Measurements from ENCODE around the gene NBPF1.
"Not testable (repeated sequence)": the region's sequence is repeated elsewhere in the genome, so short reads cannot be mapped to it uniquely, and the experiment has no call there.

The NBPF1 gene

GRCh38 chr1:16625497-16626408, 12.4 kb upstream of the NBPF1 start:
- FAIRE-seq (no peak), DNase-seq (ENCODE audit: insufficient read length, low spot score) (no peak)

- not testable (repeated sequence) for DNase-seq (ENCODE audit: insufficient read length, low spot score); FAIRE-seq
Measured at GRCh38 chr1:16623812-16624719, 10.7 kb upstream of the NBPF1 start.

DNA sequence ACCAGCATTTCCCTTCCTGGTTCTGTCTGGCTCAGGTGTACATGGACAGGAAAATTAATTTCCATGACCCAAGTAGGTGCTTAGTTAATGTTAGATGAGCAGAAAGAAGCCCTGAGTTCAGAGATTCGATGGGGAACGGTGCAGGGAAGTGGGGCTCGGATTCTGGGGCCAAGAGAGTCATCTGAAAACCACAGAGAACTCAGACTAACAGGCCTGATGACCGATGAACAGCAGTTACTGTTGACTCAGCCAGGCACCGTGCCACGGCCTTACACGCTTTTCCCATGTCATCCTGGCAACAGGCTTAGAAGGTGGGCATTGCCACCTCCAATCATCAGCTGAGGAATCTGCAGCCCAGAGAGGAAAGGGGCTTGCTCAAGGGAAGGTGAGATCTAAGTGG, 10.0 kb upstream of the NBPF1 start:
- not testable (repeated sequence) for FAIRE-seq; DNase-seq (ENCODE audit: insufficient read length, low spot score)

GRCh38 chr1:16621681-16622315, 8.4 kb upstream of the NBPF1 start:
- DNase-seq (ENCODE audit: insufficient read length, low spot score); FAIRE-seq: not testable (repeated sequence)

GRCh38 chr1:16621300-16621658, 7.9 kb upstream of the NBPF1 start:
- FAIRE-seq (no peak), DNase-seq (ENCODE audit: insufficient read length, low spot score) (no peak)

GRCh38 chr1:16619803-16620501, 6.6 kb upstream of the NBPF1 start:
- not testable (repeated sequence) for DNase-seq (ENCODE audit: insufficient read length, low spot score); FAIRE-seq

DNA sequence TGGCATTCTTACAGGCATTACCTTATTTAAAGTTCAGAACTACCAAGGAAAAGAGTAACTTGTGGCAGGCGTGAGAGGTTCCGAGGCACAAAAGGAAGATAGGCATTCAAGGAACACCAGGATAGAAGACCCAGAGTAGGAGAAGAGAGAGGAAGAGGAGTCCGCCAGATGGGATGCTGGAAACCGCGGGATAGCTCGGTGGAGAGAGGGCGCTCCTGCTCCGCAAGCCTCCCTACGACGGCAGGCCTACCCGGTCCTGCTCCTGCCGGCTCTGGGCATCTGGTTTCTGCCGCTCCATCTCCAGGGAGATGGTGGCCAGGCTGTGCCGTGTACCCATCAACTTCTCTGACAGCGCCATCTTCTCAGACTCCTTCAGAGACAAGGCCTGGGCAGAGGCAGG, 5.4 kb upstream of the NBPF1 start:
- DNase-seq (ENCODE audit: insufficient read length, low spot score) (no peak), FAIRE-seq (no peak)

DNA sequence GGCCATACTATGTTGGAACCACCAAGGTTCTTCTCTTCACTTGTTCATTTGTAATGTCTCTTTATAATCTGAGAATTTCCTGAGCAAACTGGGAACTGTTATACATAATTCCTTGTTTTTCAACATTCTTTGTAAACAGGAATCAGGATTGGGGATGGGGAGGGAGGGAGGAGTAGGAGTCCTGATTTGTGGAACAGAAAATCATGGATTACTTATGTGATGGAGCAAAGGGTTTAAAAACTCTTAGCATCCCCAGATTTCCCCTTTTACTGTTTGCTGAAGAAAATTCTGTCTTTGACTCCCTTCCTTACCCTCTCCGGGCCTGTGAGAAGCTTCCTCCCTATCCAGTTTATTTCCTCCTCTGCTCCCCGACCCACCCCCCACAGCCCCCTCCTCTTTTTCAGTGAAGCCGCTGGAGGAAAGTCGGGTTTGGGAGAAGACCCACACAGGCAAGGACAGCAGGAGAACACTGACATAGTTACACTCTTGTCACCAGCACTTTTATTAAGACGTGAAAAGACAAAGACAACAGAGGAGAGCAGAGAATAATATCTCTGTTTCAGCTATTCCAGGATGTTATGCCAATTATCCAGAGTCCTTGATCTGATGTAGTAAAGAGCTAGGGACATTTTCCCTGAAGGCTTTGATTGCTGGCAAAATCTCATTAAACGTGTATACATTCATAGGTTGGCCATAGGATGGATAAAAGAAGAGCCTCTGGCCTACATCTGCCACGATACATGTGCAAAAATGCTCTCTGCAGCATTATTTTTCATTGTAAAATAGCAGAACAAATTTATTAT, 4.6 kb upstream of the NBPF1 start:
- FAIRE-seq, result no peak

DNA sequence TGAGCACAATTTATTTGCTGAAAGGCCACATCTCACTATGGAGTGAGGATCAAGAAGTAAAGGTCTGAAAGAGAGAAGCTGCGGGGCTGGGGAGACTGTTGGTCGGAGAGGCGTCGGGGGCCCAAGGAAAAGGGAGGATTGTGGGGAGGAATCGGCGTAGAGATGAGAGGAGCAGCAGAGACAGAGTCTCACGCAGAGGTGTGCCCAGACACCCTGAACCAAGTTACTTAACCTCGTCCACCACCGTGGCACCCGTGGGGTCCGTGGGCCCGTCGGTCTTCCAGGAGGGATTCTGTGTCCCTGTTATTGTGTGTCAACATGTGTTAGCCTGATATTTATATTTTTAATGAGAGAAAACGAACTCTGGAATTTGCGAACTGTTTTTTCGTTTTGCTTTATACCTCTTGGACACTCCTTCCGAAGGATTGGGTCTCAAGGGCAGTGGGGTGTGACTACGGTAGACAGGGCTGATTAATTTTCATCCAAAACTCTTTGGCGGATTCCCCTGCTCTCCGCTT, 3.8 kb upstream of the NBPF1 start:
- FAIRE-seq, result no peak
- DNase-seq (ENCODE audit: insufficient read length, low spot score), result no peak

More for the DNA sequence above, 4.6 kb upstream of the NBPF1 start:
- no peak for DNase-seq (ENCODE audit: insufficient read length, low spot score)

DNA sequence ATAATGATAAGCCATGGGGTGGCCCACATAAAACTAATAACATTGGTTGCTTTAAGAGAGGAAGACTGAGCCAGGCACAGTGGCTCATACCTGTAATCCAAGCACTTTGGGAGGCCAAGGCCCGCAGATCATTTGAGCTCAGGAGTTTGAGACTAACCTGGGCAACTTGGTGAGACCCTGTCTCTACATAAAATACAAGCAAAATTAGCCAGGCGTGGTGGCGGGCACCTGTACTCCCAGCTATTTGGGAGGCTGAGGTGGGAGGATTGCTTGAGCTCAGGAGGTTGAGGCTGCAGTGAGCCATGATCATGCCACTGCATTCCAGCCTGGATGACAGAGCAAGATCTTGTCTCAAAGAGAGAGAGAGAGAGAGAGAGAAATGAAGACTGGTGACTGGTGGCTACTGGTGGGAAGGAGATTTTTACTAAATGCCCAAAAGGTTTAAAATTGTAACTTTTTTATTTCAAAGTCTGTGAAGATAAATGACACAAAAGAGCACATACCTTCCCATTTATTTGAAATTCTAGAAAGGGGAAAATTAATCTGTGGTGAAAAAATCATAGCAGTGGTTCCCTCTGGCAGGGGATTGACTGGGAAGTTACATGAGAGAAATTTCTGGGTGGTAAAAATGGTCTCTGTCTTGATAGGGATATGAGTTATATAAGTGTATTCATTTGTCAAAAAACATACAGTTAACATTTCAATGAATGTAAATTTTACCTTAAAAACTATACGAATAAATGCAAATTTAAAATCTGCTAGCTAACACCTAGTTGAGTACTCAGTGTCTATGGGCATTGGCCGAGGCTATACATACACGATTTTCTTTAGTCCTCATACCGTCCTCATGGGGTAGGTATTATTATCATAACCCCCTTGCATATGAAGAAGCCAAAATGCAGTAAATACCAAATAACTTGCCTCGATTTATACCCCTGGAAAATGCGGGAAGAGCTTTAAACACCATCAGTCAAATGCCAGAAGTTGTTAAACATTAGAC, 2.2 kb upstream of the NBPF1 start:
- DNase-seq (ENCODE audit: insufficient read length, low spot score) (no peak), FAIRE-seq (no peak)

GRCh38 chr1:16614361-16615252, 1.2 kb upstream of the NBPF1 start:
- DNase-seq (ENCODE audit: insufficient read length, low spot score) (no peak), FAIRE-seq (no peak)

DNA sequence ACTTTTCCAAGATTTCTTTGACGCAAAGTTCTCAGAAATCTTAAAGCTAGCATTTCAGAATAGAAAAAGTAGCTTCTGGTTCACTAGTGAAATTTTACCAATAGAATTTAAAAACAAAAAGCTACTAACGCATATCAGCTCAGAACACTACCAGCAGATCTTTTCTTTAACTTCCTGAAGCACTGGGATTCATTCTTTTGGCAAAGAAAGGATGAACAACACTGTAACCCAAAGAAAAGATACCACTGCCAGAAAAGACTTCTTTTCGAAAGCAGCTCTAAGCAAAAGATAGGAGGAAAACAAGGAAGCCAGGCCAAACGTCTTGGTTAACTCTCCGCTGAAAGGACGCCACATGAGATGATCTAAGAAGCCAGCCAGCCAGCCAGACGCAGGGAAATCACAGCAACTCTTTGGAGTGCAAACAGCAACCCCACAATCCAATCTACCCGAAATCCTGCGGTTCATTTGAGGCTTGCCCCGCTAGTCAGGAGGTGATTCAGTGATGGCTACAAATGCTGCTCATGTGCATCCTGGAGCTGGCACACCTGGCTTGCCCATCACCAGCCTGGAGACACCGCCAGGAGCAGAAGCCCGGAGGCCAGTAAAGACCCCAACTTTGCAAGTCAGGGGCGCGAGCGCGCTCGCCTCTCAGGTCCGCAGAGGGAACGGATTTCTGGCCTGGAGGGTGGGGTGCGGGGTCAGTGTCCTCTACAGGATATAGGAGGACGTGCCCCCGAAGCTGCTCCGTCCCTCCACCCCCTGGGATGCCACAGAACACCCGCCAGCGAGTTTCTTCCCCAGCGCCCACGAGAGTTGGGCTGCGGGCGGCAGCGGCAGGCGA, 812 bp downstream of the NBPF1 start:
- no peak for DNase-seq (ENCODE audit: insufficient read length, low spot score)
- FAIRE-seq, result no peak

DNA sequence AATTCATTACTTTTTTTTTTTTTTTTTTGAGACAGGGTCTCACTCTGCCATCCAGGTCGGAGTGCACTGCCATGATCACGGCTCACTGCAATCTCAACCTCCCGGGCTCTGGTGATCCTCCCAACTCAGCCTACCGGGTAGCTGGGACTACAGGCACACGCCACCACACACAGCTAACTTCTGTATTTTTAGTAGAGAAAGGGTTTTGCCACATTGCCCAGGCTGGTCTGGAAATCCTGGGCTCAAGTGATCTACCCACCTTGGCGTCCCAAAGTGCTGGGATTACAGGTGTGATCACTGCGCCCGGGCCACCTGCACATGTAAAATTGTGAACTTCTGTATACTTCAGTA, 1.4 kb downstream of the NBPF1 start:
- FAIRE-seq, result not testable (repeated sequence)

DNA sequence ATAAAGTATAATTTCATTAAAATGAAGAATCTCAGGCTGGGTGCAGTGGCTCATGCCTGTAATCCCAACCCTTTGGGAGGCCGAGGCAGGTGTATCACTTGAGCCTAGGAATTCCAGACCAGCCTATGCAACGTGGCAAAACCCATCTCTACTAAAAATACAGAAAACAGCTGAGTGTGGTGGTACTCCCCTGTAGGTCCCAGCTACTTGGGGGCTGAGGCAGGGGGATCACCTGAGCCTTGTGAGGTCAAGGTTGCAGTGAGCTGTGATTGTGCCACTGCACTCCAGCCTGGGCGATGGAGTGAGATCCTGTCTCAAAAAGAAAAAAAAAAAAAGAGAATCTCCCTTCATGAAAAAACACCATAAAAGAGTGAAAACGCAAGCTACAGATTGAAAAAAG, 2.2 kb downstream of the NBPF1 start:
- not testable (repeated sequence) for FAIRE-seq; DNase-seq (ENCODE audit: insufficient read length, low spot score)

More for the DNA sequence above, 1.4 kb downstream of the NBPF1 start:
- not testable (repeated sequence) for DNase-seq (ENCODE audit: insufficient read length, low spot score)

GRCh38 chr1:16610553-16610952, 2.8 kb downstream of the NBPF1 start:
- not testable (repeated sequence) for DNase-seq (ENCODE audit: insufficient read length, low spot score); FAIRE-seq

DNA sequence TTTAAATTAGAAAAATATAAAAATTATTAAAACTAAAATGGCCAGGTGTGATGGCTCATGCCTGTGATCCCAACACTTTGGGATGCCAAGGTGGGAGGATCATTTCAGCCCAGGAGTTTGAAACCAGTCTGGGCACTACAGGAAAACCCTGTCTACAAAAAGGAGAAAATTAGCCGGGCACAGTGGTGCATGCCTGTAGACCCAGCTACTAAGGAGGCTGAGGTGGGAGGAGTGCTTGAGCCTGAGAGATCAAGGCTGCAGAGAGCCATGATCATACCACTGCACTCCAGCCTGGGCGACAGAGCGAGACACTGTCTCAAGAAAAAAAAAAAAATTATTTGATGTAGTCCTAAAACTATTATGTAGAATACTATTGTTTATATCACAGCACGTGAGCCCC, 3.6 kb downstream of the NBPF1 start:
- not testable (repeated sequence) for DNase-seq (ENCODE audit: insufficient read length, low spot score); FAIRE-seq

Data from GM19239 (cell line).